ENCODE measurements around the gene STXBP2. TPM values are rescaled to one million over a fixed set of nuclear protein-coding genes. Genes with fewer than 3 reads are reported as not detected.

The STXBP2 gene
- total RNA-seq, 2 donors from 2014 or later: 119 to 126 TPM

- Histone ChIP-seq H3K9ac (ENCODE audit: extremely low read depth, low read length, poor library complexity, severe bottlenecking) (peak overlapping the region; percentile 99), H3K27ac (ENCODE audit: low read depth, low read length) (no peak overlapping the region), H3K36me3 (ENCODE audit: control insufficient read depth, insufficient read depth, low read length) (peaks cover 19% of the 10 kb centered on the region), H3K4me3 (ENCODE audit: low read length) (peak overlapping the region; percentile 96), H3K9me3 (ENCODE audit: control insufficient read depth, low read length) (no peaks in the 10 kb centered on the region), H3K4me1 (ENCODE audit: control insufficient read depth, insufficient read depth, low read length) (no peaks in the 10 kb centered on the region), H3K27me3 (ENCODE audit: control insufficient read depth, insufficient read depth, low read length, poor library complexity, severe bottlenecking) (no peaks in the 10 kb centered on the region)
- Mint-ChIP-seq H3K4me1 (peaks cover 17% of the 10 kb centered on the region), H3K27me3 (ENCODE audit: insufficient read depth) (peaks cover 2% of the 10 kb centered on the region), H3K27ac (peak overlapping the region; percentile 98), H3K9me3 (no peaks in the 10 kb centered on the region), H3K4me3 (peak overlapping the region; percentile 94), H3K36me3 (ENCODE audit: low read depth) (peaks cover 14% of the 10 kb centered on the region)
- no peak for TF ChIP-seq CTCF (conservative IDR thresholded peaks at IDR 0.05)
- 2 to 6% methylated on average over 13 to 15 of the region's 15 CpGs for WGBS, 2 experiments (ENCODE audit: insufficient coverage in 1 of 2, insufficient read length in 1 of 2)
- no peak for DNase-seq
Observed at GRCh38 chr19:7628589-7629311, 8.2 kb upstream of the STXBP2 start.

DNA sequence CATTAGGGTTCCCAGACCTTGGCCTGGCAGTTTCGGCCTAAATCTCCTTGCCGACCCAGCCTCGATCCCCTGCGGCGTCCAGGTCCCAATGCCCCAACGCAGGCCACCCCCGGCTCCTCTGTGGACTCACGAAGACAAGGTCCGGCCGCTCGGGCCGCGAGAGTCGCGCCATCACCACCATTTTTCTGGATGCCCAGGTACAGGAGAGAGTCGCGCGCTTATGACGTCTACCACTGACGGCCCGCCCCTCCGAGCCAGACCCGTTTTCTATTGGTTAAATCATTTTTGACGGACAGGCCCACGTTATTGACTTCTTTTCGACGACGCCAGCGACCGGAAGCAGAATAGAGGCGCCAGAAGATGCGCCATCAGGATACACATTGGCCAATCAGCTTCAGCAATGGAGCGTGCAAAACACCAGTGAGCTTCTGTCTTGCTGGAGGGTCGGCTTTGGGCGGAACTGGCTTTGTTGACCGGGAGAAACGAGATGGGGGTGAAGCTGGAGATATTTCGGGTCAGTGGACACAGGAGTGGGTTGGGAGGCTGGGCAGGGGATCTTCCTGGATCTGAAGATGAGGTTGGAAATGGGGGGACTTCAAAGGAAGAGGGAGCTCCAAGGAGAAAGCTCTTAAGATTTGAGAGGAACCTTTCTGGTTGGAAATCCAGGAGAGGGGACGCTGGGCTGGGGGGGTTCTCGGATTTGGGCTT is 7.4 kb upstream of the STXBP2 start, which contains the start of the genes PET100 and XAB2:
Gene PET100 (plus strand): TSS at position 447 of the 708 bp plus-strand sequence. CDS start 41 bp downstream, at position 488.
Gene XAB2 (minus strand): TSS at position 199 of the 708 bp plus-strand sequence. CDS start 18 bp downstream, at position 181.
- peaks cover 6% of the 10 kb centered on the region for H3K27me3 Mint-ChIP-seq (ENCODE audit: insufficient read depth)
- Histone ChIP-seq H3K27ac (ENCODE audit: low read depth, low read length) (peak within 1 kb of the TSS; percentile 83), H3K9ac (ENCODE audit: extremely low read depth, low read length, poor library complexity, severe bottlenecking) (peak within 1 kb of the TSS; percentile 99), H3K27me3 (ENCODE audit: control insufficient read depth, insufficient read depth, low read length, poor library complexity, severe bottlenecking) (peaks cover 2% of the 10 kb centered on the region), H3K9me3 (ENCODE audit: control insufficient read depth, low read length) (no peaks in the 10 kb centered on the region), H3K4me1 (ENCODE audit: control insufficient read depth, insufficient read depth, low read length) (no peaks in the 10 kb centered on the region), H3K4me3 (ENCODE audit: low read length) (peak within 1 kb of the TSS; percentile 96), H3K36me3 (ENCODE audit: control insufficient read depth, insufficient read depth, low read length) (peaks cover 19% of the 10 kb centered on the region)
- WGBS, 2 experiments (ENCODE audit: insufficient coverage in 1 of 2, insufficient read length in 1 of 2): 0% methylated on average over 38 to 40 of the region's 40 CpGs
- H3K4me3 Mint-ChIP-seq: peak within 1 kb of the TSS; percentile 94
- peak; percentile 98 for DNase-seq
- no peak for TF ChIP-seq CTCF (conservative IDR thresholded peaks at IDR 0.05)
- H3K36me3 Mint-ChIP-seq (ENCODE audit: low read depth): peaks cover 12% of the 10 kb centered on the region
- no peaks in the 10 kb centered on the region for H3K9me3 Mint-ChIP-seq
- H3K27ac Mint-ChIP-seq: peak within 1 kb of the TSS; percentile 100
- peaks cover 17% of the 10 kb centered on the region for H3K4me1 Mint-ChIP-seq

DNA sequence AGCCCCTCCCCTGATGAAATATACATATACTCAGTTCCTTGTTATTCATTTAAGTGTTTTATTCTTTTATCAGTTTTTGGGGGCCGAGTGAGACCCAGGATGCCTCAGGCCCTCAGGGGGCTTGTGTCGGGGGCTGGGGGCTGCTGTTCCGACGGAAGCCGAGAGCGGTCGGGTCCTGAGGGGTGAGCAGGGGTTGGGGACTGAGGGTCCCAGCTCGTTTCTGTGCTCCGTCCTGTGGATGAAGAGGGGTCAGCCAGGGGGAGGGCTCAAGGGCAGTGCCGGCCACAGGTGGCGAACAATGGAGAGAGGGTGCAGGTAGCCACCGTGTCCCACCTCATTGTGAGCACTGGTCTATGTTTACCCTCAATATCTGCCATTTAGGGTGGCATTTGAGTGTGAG is 5.3 kb upstream of the STXBP2 start:
- H3K4me1 ChIP-seq (ENCODE audit: control insufficient read depth, insufficient read depth, low read length): no peaks in the 10 kb centered on the region
- no peak for TF ChIP-seq CTCF (conservative IDR thresholded peaks at IDR 0.05)
- peaks cover 5% of the 10 kb centered on the region for H3K36me3 ChIP-seq (ENCODE audit: control insufficient read depth, insufficient read depth, low read length)
- H3K27me3 ChIP-seq (ENCODE audit: control insufficient read depth, insufficient read depth, low read length, poor library complexity, severe bottlenecking): peaks cover 23% of the 10 kb centered on the region
- Mint-ChIP-seq H3K4me3 (no peak overlapping the region), H3K27ac (no peak overlapping the region), H3K27me3 (ENCODE audit: insufficient read depth) (peaks cover 27% of the 10 kb centered on the region), H3K9me3 (no peaks in the 10 kb centered on the region), H3K4me1 (peaks cover 17% of the 10 kb centered on the region), H3K36me3 (ENCODE audit: low read depth) (peaks cover 9% of the 10 kb centered on the region)
- no peaks in the 10 kb centered on the region for H3K9me3 ChIP-seq (ENCODE audit: control insufficient read depth, low read length)
- H3K9ac ChIP-seq (ENCODE audit: extremely low read depth, low read length, poor library complexity, severe bottlenecking): no peak overlapping the region
- DNase-seq: no peak
- no peak overlapping the region for H3K27ac ChIP-seq (ENCODE audit: low read depth, low read length)
- 92 to 100% methylated on average over 2 to 12 of the region's 12 CpGs for WGBS, 2 experiments (ENCODE audit: insufficient coverage in 1 of 2, insufficient read length in 1 of 2)
- no peak overlapping the region for H3K4me3 ChIP-seq (ENCODE audit: low read length)
